ENCODE results near the gene NELFE. TPM values are rescaled to one million over a fixed set of nuclear protein-coding genes. Genes with fewer than 3 reads are reported as not detected.
"Not testable (repeated sequence)": the region's sequence is repeated elsewhere in the genome, so short reads cannot be mapped to it uniquely, and the experiment has no call there.

NELFE gene
- total RNA-seq, 1 donor from 2014 or later = 50.6 TPM

DNA sequence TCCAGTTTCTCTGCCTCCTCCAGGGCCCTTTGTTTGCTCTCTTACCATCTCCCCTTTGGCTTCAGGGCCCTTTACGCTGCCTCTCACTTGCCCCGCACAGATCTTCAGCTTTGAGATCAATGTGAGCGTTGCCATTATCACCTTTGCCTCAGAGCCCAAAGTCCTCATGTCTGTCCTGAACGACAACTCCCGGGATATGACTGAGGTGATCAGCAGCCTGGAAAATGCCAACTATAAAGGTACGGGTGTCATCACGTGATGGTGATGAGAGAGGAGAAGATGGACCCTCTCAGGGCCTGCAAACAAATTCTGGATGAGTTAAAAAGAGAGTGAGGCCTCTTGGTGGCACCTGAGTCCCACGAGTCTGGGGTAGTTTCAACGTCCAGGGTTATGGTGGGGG lies 22.9 kb downstream of the NELFE start:
- DNase-seq (ENCODE audit: low spot score) = no peak
- Mint-ChIP-seq H3K27ac (ENCODE audit: unreplicated experiment) (no peak overlapping the region), H3K4me3 (ENCODE audit: unreplicated experiment) (no peak overlapping the region), H3K9me3 (ENCODE audit: low read depth) (no peaks in the 10 kb centered on the region), H3K36me3 (ENCODE audit: low read depth) (no peaks in the 10 kb centered on the region), H3K27me3 (ENCODE audit: low read depth) (peaks cover 9% of the 10 kb centered on the region), H3K4me1 (ENCODE audit: low read depth) (peaks cover 9% of the 10 kb centered on the region)
- TF ChIP-seq, protein P1, sequence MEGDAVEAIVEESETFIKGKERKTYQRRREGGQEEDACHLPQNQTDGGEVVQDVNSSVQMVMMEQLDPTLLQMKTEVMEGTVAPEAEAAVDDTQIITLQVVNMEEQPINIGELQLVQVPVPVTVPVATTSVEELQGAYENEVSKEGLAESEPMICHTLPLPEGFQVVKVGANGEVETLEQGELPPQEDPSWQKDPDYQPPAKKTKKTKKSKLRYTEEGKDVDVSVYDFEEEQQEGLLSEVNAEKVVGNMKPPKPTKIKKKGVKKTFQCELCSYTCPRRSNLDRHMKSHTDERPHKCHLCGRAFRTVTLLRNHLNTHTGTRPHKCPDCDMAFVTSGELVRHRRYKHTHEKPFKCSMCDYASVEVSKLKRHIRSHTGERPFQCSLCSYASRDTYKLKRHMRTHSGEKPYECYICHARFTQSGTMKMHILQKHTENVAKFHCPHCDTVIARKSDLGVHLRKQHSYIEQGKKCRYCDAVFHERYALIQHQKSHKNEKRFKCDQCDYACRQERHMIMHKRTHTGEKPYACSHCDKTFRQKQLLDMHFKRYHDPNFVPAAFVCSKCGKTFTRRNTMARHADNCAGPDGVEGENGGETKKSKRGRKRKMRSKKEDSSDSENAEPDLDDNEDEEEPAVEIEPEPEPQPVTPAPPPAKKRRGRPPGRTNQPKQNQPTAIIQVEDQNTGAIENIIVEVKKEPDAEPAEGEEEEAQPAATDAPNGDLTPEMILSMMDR (IDR thresholded peaks at IDR 0.05) = no peak

DNA sequence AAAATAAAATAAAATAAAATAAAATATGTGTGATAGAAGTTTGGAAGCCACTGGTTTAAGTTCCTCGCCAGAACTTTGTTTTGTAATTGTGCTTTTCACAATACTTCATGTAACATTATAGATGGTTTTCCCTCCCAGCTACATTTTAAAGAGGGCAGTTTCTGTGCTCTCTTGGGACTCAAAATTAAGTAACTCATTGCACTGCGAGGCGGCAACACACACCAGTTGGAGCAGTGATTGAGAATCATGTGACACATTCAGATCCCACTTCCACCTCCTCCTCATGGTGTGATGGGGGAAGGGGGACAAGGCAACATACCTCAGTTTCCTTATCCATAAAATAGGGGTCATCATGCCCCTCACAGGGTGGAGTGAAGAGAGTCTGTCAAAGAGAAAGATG lies 23.8 kb downstream of the NELFE start:
- peaks cover under 1% of the 10 kb centered on the region for H3K4me1 Mint-ChIP-seq (ENCODE audit: low read depth)
- H3K36me3 Mint-ChIP-seq (ENCODE audit: low read depth) = no peaks in the 10 kb centered on the region
- TF ChIP-seq, protein P1 (IDR thresholded peaks at IDR 0.05) = no peak
- H3K4me3 Mint-ChIP-seq (ENCODE audit: unreplicated experiment) = no peak overlapping the region
- H3K9me3 Mint-ChIP-seq (ENCODE audit: low read depth) = no peaks in the 10 kb centered on the region
- no peak overlapping the region for H3K27ac Mint-ChIP-seq (ENCODE audit: unreplicated experiment)
- no peak for DNase-seq (ENCODE audit: low spot score)
- peaks cover 9% of the 10 kb centered on the region for H3K27me3 Mint-ChIP-seq (ENCODE audit: low read depth)

DNA sequence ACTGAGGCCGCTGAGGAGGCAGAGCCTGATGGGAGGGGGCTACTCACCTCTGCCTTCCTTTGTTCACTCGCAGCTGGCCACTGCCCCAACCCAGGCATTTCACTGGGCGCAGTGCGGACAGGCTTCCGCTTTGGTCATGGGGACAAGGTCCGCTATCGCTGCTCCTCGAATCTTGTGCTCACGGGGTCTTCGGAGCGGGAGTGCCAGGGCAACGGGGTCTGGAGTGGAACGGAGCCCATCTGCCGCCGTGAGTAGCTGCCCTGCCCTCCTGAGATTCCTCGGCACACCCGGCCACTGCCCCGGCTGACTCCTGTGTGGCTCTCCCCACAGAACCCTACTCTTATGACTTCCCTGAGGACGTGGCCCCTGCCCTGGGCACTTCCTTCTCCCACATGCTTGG lies 25.2 kb downstream of the NELFE start:
- Mint-ChIP-seq H3K27me3 (ENCODE audit: low read depth) (peaks cover 9% of the 10 kb centered on the region), H3K9me3 (ENCODE audit: low read depth) (no peaks in the 10 kb centered on the region), H3K4me1 (ENCODE audit: low read depth) (no peaks in the 10 kb centered on the region), H3K27ac (ENCODE audit: unreplicated experiment) (no peak overlapping the region), H3K4me3 (ENCODE audit: unreplicated experiment) (no peak overlapping the region), H3K36me3 (ENCODE audit: low read depth) (no peaks in the 10 kb centered on the region)
- DNase-seq (ENCODE audit: low spot score) = no peak
- TF ChIP-seq, protein P1 (IDR thresholded peaks at IDR 0.05) = no peak

DNA sequence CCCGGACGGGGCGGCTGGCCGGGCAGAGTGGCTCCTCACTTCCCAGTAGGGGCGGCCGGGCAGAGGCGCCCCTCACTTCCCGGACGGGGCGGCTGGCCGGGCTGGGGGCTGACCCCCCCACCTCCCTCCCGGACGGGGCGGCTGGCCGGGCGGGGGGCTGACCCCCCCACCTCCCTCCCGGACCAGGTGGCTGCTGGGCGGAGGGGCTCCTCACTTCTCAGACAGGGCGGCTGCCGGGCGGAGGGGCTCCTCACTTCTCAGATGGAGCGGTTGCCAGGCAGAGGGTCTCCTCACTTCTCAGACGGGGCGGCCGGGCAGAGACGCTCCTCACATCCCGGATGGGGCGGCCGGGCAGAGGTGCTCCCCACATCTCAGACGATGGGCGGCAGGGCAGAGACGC lies 26.6 kb downstream of the NELFE start:
- H3K27me3 Mint-ChIP-seq (ENCODE audit: low read depth); H3K36me3 Mint-ChIP-seq (ENCODE audit: low read depth); DNase-seq (ENCODE audit: low spot score); H3K27ac Mint-ChIP-seq (ENCODE audit: unreplicated experiment); H3K4me3 Mint-ChIP-seq (ENCODE audit: unreplicated experiment); H3K9me3 Mint-ChIP-seq (ENCODE audit: low read depth); H3K4me1 Mint-ChIP-seq (ENCODE audit: low read depth): not testable (repeated sequence)

DNA sequence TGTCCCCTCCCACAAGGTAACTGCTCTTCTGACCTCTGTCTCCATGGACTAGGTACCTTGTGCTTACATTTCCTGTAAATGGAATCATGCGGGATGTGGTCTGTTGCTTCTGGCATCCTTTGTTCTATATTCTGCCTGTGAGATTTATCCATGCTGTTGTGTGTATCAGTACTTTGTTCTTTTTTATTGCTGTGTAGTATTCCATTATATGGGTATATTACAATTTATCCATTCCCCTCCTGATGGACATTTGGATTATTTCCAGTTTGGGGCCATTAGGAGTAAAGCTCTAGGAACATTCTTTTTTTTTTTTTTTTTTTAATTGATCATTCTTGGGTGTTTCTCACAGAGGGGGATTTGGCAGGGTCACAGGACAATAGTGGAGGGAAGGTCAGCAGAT lies 27.8 kb downstream of the NELFE start:
- TF ChIP-seq, protein P1 (IDR thresholded peaks at IDR 0.05) = no peak
- no peak for DNase-seq (ENCODE audit: low spot score)
- no peaks in the 10 kb centered on the region for H3K9me3 Mint-ChIP-seq (ENCODE audit: low read depth)
- H3K4me1 Mint-ChIP-seq (ENCODE audit: low read depth) = no peaks in the 10 kb centered on the region
- H3K4me3 Mint-ChIP-seq (ENCODE audit: unreplicated experiment) = no peak overlapping the region
- H3K27ac Mint-ChIP-seq (ENCODE audit: unreplicated experiment) = no peak overlapping the region
- peaks cover 9% of the 10 kb centered on the region for H3K27me3 Mint-ChIP-seq (ENCODE audit: low read depth)
- H3K36me3 Mint-ChIP-seq (ENCODE audit: low read depth) = no peaks in the 10 kb centered on the region

DNA sequence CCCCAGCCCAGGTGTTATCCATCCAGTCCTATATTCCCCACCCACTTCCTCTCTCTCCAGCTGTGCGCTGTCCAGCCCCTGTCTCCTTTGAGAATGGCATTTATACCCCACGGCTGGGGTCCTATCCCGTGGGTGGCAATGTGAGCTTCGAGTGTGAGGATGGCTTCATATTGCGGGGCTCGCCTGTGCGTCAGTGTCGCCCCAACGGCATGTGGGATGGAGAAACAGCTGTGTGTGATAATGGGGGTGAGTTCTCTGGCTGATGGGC lies 30.2 kb downstream of the NELFE start:
- no peak for DNase-seq (ENCODE audit: low spot score)
- H3K4me1 Mint-ChIP-seq (ENCODE audit: low read depth) = no peaks in the 10 kb centered on the region
- peaks cover 7% of the 10 kb centered on the region for H3K27me3 Mint-ChIP-seq (ENCODE audit: low read depth)
- H3K27ac Mint-ChIP-seq (ENCODE audit: unreplicated experiment) = no peak overlapping the region
- H3K36me3 Mint-ChIP-seq (ENCODE audit: low read depth) = no peaks in the 10 kb centered on the region
- no peak overlapping the region for H3K4me3 Mint-ChIP-seq (ENCODE audit: unreplicated experiment)
- H3K9me3 Mint-ChIP-seq (ENCODE audit: low read depth) = no peaks in the 10 kb centered on the region
- TF ChIP-seq, protein P1 (IDR thresholded peaks at IDR 0.05) = no peak

Measured in chondrocyte (in vitro differentiated cells).